ENCODE results near the gene SERTAD4.
A peak's percentile ranks its signal among the peaks of the same experiment; 100 is the strongest.

The SERTAD4 gene

GRCh38 chr1:210241121-210241520 is 8.5 kb downstream of the SERTAD4 start:
- H3K79me2 ChIP-seq (ENCODE audit: low read length) = no peaks in the 10 kb centered on the region
- H4K20me1 ChIP-seq (ENCODE audit: insufficient read depth, low read length) = no peaks in the 10 kb centered on the region
- H2AFZ ChIP-seq (ENCODE audit: low read depth, low read length) = no peak overlapping the region
- no peaks in the 10 kb centered on the region for H3K36me3 ChIP-seq (replicated peaks; ENCODE audit: low read depth, low read length)
- H3K4me1 ChIP-seq (ENCODE audit: low read length) = no peaks in the 10 kb centered on the region
- H3K4me3 ChIP-seq (ENCODE audit: low read length) = no peak overlapping the region
- no peak overlapping the region for H3K9ac ChIP-seq (ENCODE audit: low read length)
- no peaks in the 10 kb centered on the region for H3K9me3 ChIP-seq (ENCODE audit: insufficient read depth, low read length)
- H3K27me3 ChIP-seq (ENCODE audit: low read depth, low read length) = peaks cover 31% of the 10 kb centered on the region
- no peak overlapping the region for H3K27ac ChIP-seq (ENCODE audit: low read length)
- TF ChIP-seq EZH2phosphoT487 (IDR thresholded peaks at IDR 0.05; ENCODE audit: low read depth) = no peak
- TF ChIP-seq, protein P1, sequence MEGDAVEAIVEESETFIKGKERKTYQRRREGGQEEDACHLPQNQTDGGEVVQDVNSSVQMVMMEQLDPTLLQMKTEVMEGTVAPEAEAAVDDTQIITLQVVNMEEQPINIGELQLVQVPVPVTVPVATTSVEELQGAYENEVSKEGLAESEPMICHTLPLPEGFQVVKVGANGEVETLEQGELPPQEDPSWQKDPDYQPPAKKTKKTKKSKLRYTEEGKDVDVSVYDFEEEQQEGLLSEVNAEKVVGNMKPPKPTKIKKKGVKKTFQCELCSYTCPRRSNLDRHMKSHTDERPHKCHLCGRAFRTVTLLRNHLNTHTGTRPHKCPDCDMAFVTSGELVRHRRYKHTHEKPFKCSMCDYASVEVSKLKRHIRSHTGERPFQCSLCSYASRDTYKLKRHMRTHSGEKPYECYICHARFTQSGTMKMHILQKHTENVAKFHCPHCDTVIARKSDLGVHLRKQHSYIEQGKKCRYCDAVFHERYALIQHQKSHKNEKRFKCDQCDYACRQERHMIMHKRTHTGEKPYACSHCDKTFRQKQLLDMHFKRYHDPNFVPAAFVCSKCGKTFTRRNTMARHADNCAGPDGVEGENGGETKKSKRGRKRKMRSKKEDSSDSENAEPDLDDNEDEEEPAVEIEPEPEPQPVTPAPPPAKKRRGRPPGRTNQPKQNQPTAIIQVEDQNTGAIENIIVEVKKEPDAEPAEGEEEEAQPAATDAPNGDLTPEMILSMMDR (IDR thresholded peaks at IDR 0.05; ENCODE audit: low read depth, low read length) = no peak
- H3K4me2 ChIP-seq (ENCODE audit: low read length) = no peak overlapping the region

DNA sequence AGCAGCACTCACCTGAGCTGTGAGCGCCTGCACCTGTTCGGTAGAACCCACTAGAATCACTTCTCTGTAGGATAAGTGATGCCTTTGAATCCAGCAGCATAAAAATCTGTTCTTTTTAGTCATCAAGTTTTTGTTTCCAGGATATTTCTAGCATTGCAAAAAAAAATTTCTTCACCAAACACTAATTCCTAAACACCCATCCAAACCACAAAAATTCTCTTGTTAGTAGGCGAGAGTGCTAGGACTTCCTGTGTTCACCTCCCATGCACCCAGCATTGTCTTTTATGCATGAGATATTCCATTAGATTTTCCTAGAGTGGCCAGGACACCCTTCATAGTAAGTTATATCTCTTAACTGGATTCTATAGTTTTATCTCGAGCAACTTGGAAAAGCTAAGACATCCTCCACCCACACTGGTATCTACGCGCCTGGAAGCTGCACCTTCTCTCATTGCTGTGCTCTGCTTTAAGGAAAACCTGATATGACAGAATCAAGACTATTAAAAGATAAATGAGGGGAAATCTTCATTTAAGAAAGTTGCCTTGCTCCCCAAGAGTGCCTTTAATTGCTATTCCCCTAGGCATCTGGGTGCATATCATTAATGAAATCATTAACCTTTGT is 12.3 kb downstream of the SERTAD4 start:
- Histone ChIP-seq H3K36me3 (replicated peaks; ENCODE audit: low read depth, low read length) (no peaks in the 10 kb centered on the region), H2AFZ (ENCODE audit: low read depth, low read length) (no peak overlapping the region), H3K4me3 (ENCODE audit: low read length) (no peak overlapping the region), H4K20me1 (ENCODE audit: insufficient read depth, low read length) (no peaks in the 10 kb centered on the region), H3K27ac (ENCODE audit: low read length) (no peak overlapping the region), H3K79me2 (ENCODE audit: low read length) (no peaks in the 10 kb centered on the region), H3K9ac (ENCODE audit: low read length) (no peak overlapping the region), H3K27me3 (ENCODE audit: low read depth, low read length) (peaks cover 37% of the 10 kb centered on the region), H3K4me1 (ENCODE audit: low read length) (peaks cover 7% of the 10 kb centered on the region; the same call in 1 of the 2 replicates), H3K4me2 (ENCODE audit: low read length) (no peak overlapping the region), H3K9me3 (ENCODE audit: insufficient read depth, low read length) (no peaks in the 10 kb centered on the region)
- TF ChIP-seq, protein P1 (IDR thresholded peaks at IDR 0.05; ENCODE audit: low read depth, low read length) = no peak

- no peaks in the 10 kb centered on the region for H4K20me1 ChIP-seq (ENCODE audit: insufficient read depth, low read length)
- no peak overlapping the region for H3K9ac ChIP-seq (ENCODE audit: low read length)
- H3K9me3 ChIP-seq (ENCODE audit: insufficient read depth, low read length) = no peaks in the 10 kb centered on the region
- peaks cover 31% of the 10 kb centered on the region for H3K27me3 ChIP-seq (ENCODE audit: low read depth, low read length)
- H2AFZ ChIP-seq (ENCODE audit: low read depth, low read length) = no peak overlapping the region
- no peaks in the 10 kb centered on the region for H3K36me3 ChIP-seq (replicated peaks; ENCODE audit: low read depth, low read length)
- H3K4me3 ChIP-seq (ENCODE audit: low read length) = no peak overlapping the region
- no peak overlapping the region for H3K27ac ChIP-seq (ENCODE audit: low read length)
- no peak for TF ChIP-seq EZH2phosphoT487 (IDR thresholded peaks at IDR 0.05; ENCODE audit: low read depth)
- TF ChIP-seq, protein P1 (IDR thresholded peaks at IDR 0.05; ENCODE audit: low read depth, low read length) = no peak
- H3K79me2 ChIP-seq (ENCODE audit: low read length) = no peaks in the 10 kb centered on the region
- peaks cover 18% of the 10 kb centered on the region for H3K4me1 ChIP-seq (ENCODE audit: low read length)
- peak overlapping the region; percentile 33; the same call in 1 of the 2 replicates for H3K4me2 ChIP-seq (ENCODE audit: low read length)
Measured at GRCh38 chr1:210246447-210246846, 13.9 kb downstream of the SERTAD4 start.

- TF ChIP-seq, protein P1 (IDR thresholded peaks at IDR 0.05; ENCODE audit: low read depth, low read length) = no peak
- no peak for TF ChIP-seq EZH2phosphoT487 (IDR thresholded peaks at IDR 0.05; ENCODE audit: low read depth)
- no peak overlapping the region for H3K4me3 ChIP-seq (ENCODE audit: low read length)
- no peak overlapping the region for H2AFZ ChIP-seq (ENCODE audit: low read depth, low read length)
- H3K79me2 ChIP-seq (ENCODE audit: low read length) = no peaks in the 10 kb centered on the region
- peaks cover 18% of the 10 kb centered on the region for H3K4me1 ChIP-seq (ENCODE audit: low read length)
- peaks cover 31% of the 10 kb centered on the region for H3K27me3 ChIP-seq (ENCODE audit: low read depth, low read length)
- no peaks in the 10 kb centered on the region for H3K36me3 ChIP-seq (replicated peaks; ENCODE audit: low read depth, low read length)
- H3K9me3 ChIP-seq (ENCODE audit: insufficient read depth, low read length) = no peaks in the 10 kb centered on the region
- H4K20me1 ChIP-seq (ENCODE audit: insufficient read depth, low read length) = no peaks in the 10 kb centered on the region
- no peak overlapping the region for H3K4me2 ChIP-seq (ENCODE audit: low read length)
- no peak overlapping the region for H3K9ac ChIP-seq (ENCODE audit: low read length)
- no peak overlapping the region for H3K27ac ChIP-seq (ENCODE audit: low read length)
Measured at GRCh38 chr1:210248341-210248740, 15.7 kb downstream of the SERTAD4 start.
